Measurements from ENCODE around the gene KRT13. TPM values are rescaled to one million over a fixed set of nuclear protein-coding genes. Genes with fewer than 3 reads are reported as not detected.

KRT13 gene
- total and polyA plus RNA-seq, 12 donors: 0.54 to 20.0 (median 3.5) TPM; not detected in 7

- no peaks in the 10 kb centered on the region for H3K9me3 ChIP-seq (replicated peaks in 1 of 3)
- intact Hi-C loops (cut with DNase I): no loop called here
- H3K36me3 ChIP-seq (replicated peaks in 1 of 2): no peaks in the 10 kb centered on the region
- no peak for TF ChIP-seq POLR2A (IDR thresholded peaks at IDR 0.05)
- no peak for TF ChIP-seq CTCF (IDR thresholded peaks at IDR 0.05)
- 36 to 48% (median 47%) methylated on average over 8 of the region's 8 CpGs for WGBS, 4 donors
- DNase-seq: peak; percentile 54 to 92 (median 86)
- no peak overlapping the region for H3K4me3 ChIP-seq
- peaks cover 5 to 25% of the 10 kb centered on the region in 2 donors for H3K4me1 ChIP-seq (replicated peaks in 1 of 2)
- peak overlapping the region in 3 of 5 donors; percentile 14 to 82 (median 63) for H3K27ac ChIP-seq
- peaks cover 20% of the 10 kb centered on the region for H3K27me3 ChIP-seq
Observed at GRCh38 chr17:41530062-41531048, 24.9 kb upstream of the KRT13 start.

- Histone ChIP-seq H3K9me3 (replicated peaks in 1 of 3) (no peaks in the 10 kb centered on the region), H3K4me1 (replicated peaks in 1 of 2) (peaks cover 5 to 25% of the 10 kb centered on the region in 2 donors), H3K27ac (peak overlapping the region in 3 of 5 donors; percentile 14 to 82 (median 63)), H3K27me3 (peaks cover 20% of the 10 kb centered on the region), H3K4me3 (no peak overlapping the region), H3K36me3 (replicated peaks in 1 of 2) (no peaks in the 10 kb centered on the region)
- WGBS, 4 donors: 76 to 86% (median 84%) methylated on average over 5 of the region's 5 CpGs
- intact Hi-C loops (cut with DNase I): no loop called here
- TF ChIP-seq POLR2A (IDR thresholded peaks at IDR 0.05) (no peak), CTCF (IDR thresholded peaks at IDR 0.05) (no peak)
- DNase-seq: no peak
Observed at GRCh38 chr17:41529491-41529915, 24.1 kb upstream of the KRT13 start.

GRCh38 chr17:41528959-41529353 is 23.5 kb upstream of the KRT13 start:
- H3K36me3 ChIP-seq (replicated peaks in 1 of 2): no peaks in the 10 kb centered on the region
- peaks cover 5 to 25% of the 10 kb centered on the region in 2 donors for H3K4me1 ChIP-seq (replicated peaks in 1 of 2)
- no peak overlapping the region for H3K4me3 ChIP-seq
- no peak for DNase-seq
- H3K27ac ChIP-seq: peak overlapping the region in 1 of 5 donors; percentile 82
- intact Hi-C loops (cut with DNase I): no loop called here
- TF ChIP-seq POLR2A (IDR thresholded peaks at IDR 0.05) (no peak), CTCF (IDR thresholded peaks at IDR 0.05) (no peak)
- H3K27me3 ChIP-seq: peaks cover 20% of the 10 kb centered on the region
- WGBS, 4 donors: 75 to 81% (median 79%) methylated on average over 10 of the region's 10 CpGs
- H3K9me3 ChIP-seq (replicated peaks in 1 of 3): no peaks in the 10 kb centered on the region
